GM12878 (cell line): Measurements from ENCODE around the gene KLHL30.
A peak's percentile ranks its signal among the peaks of the same experiment; 100 is the strongest.

Source experiments
- CTCF ChIP-seq, 3 experiments: IDR thresholded peaks in 2 of 3; conservative IDR thresholded peaks in 1 of 3; 2 replicates each; pipeline ENCODE4 v1.5.1; 2011; ENCODE audit warnings: low read depth in 3 of 3, low read length in 3 of 3, mild to moderate bottlenecking in 3 of 3, control low read depth in 2 of 3, moderate library complexity in 2 of 3, inconsistent platforms in 1 of 3, mixed read lengths in 1 of 3; ENCODE audit not compliant: control insufficient read depth in 2 of 3, insufficient read depth in 1 of 3; ENCODE audit errors: extremely low read depth in 1 of 3
- IRF3 ChIP-seq: fragments of 450-650 bp; IDR thresholded peaks from 2 replicates; pipeline ENCODE4 v1.6.1; 2014; ENCODE audit warnings: mild to moderate bottlenecking
- JUNB ChIP-seq: IDR thresholded peaks from 2 replicates; pipeline ENCODE4 v1.6.1; 2016; ENCODE audit warnings: antibody characterized with exemption, mild to moderate bottlenecking
- KLF5 ChIP-seq: fragments of 450-650 bp; IDR thresholded peaks from 2 replicates; pipeline ENCODE4 v1.6.1; 2014; ENCODE audit warnings: mild to moderate bottlenecking; ENCODE audit not compliant: partially characterized antibody
- POLR2AphosphoS2 ChIP-seq: IDR thresholded peaks from 2 replicates; pipeline ENCODE4 v1.6.1; 2011; ENCODE audit warnings: low read depth, mild to moderate bottlenecking, low read length, improper control_type of control experiment, moderate library complexity
- RAD21 ChIP-seq: IDR thresholded peaks from 2 replicates; pipeline ENCODE4 v1.6.1; 2011; ENCODE audit warnings: mild to moderate bottlenecking, low read depth, low read length, moderate library complexity; ENCODE audit not compliant: insufficient read depth
- RELA ChIP-seq: fragments of 450-650 bp; IDR thresholded peaks from 2 replicates; pipeline ENCODE4 v1.8.0; 2014; ENCODE audit warnings: borderline replicate concordance; ENCODE audit not compliant: partially characterized antibody
- ZNF217 ChIP-seq: fragments of 450-650 bp; IDR thresholded peaks from 2 replicates; pipeline ENCODE4 v1.6.1; 2017; ENCODE audit warnings: antibody characterized with exemption, mild to moderate bottlenecking

- no peak for TF ChIP-seq RELA
- no peak for TF ChIP-seq JUNB
- TF ChIP-seq CTCF (IDR thresholded peaks at IDR 0.05 in 2 of 3, conservative IDR thresholded peaks at IDR 0.05 in 1 of 3; ENCODE audit: control insufficient read depth in 2 of 3, extremely low read depth in 1 of 3, insufficient read depth in 1 of 3, low read depth in 3 of 3, low read length in 3 of 3): peak in 2 of 3 experiments; percentile 29 to 52; a peak in 3 of 6 replicates
- TF ChIP-seq RAD21: peak; percentile 23; the same call in 1 of the 2 replicates
- no peak for TF ChIP-seq IRF3
- no peak for TF ChIP-seq KLF5
- TF ChIP-seq ZNF217: no peak
- no peak for TF ChIP-seq POLR2AphosphoS2
Observed at GRCh38 chr2:238158509-238159070, 20.1 kb downstream of the KLHL30 start, which contains the start of gene ERFE.
